Measurements from ENCODE around the gene UBASH3A. TPM values are rescaled to one million over a fixed set of nuclear protein-coding genes. Genes with fewer than 3 reads are reported as not detected.

UBASH3A gene
- total RNA-seq, 5 donors from 2014 or later (not counting 1 experiment from before 2014, with no cell fraction given): 59.1 to 98.8 (median 80.5) TPM

DNA sequence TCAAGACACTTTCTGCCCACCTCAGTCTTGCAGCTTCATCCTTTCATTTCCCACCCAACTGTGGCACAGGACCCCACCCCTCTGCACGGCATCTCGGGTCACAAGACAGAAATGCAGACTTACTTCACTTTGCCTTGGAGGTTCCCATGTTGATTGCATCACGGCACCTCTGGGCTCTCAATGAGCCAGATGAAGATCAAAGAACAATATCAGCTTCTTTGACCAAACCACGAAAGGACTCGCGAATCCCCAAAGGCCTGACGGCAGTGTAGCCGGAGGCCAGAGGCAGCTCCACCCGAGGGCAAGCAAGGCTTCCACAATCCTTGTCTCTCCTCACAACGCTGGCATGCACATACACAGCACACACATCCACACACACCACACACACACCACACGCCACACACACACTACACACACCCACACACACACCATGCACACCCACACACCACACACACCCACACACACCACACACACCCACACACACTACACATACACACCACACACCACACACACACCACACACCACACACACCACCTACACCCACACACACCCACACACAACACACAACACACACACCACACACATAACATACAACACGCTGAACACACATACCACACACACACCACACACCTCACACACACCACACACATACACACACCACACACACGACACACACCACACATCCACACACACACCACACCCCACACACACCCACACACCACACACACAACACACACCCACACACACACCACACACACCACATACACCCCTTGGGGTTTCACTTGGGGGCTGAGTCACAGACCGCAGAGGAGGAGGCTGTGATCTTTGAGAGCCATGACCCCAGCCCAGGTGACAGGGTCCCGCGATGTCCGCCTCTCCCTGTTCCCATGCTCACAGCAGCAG is 35.8 kb downstream of the UBASH3A start:
- Histone ChIP-seq H3K36me3 (ENCODE audit: control insufficient read depth in 2 of 2, extremely low read depth in 1 of 2, insufficient read depth in 1 of 2, low read length in 1 of 2) (peaks cover 14 to 92% of the 10 kb centered on the region in 2 donors), H3K4me1 (ENCODE audit: control insufficient read depth in 1 of 2, extremely low read depth in 1 of 2, insufficient read depth in 2 of 2, low read length in 2 of 2) (peaks cover 1 to 36% of the 10 kb centered on the region in 2 experiments), H3K27me3 (replicated peaks in 1 of 2; ENCODE audit: control insufficient read depth in 2 of 2, extremely low read depth in 1 of 2, insufficient read depth in 2 of 2, low read length in 1 of 2) (no peaks in the 10 kb centered on the region), H3K4me3 (ENCODE audit: control insufficient read depth in 1 of 2, extremely low read depth in 1 of 2, low read length in 1 of 2) (no peak overlapping the region), H3K9me3 (no peaks in the 10 kb centered on the region), H3K27ac (ENCODE audit: low read length) (peak overlapping the region; percentile 21)
- H3K4me1 Mint-ChIP-seq: peaks cover 42 to 56% (median 50%) of the 10 kb centered on the region in 3 donors
- ChIA-PET CTCF (interaction anchor here in 1 of 2 donors (0.6 kb wide), 1 partner anchor 130 kb away, joined by 4 read pairs; no protein-coding TSS in a partner anchor), POLR2A (no interaction called here)
- H3K9me3 Mint-ChIP-seq: no peaks in the 10 kb centered on the region
- H3K27me3 Mint-ChIP-seq: no peaks in the 10 kb centered on the region
- ATAC-seq (replicated peaks in 1 of 4) (peak in 2 of 4 experiments; percentile 35 to 39), DNase-seq (no peak)
- WGBS (ENCODE audit: insufficient coverage): 67% methylated on average over 15 of the region's 17 CpGs
- peak overlapping the region; percentile 80 to 82 for H3K27ac Mint-ChIP-seq
- peaks cover 73% of the 10 kb centered on the region for H3K36me3 Mint-ChIP-seq
- H3K4me3 Mint-ChIP-seq: no peak overlapping the region

- Mint-ChIP-seq H3K4me1 (peaks cover 34 to 50% (median 42%) of the 10 kb centered on the region in 3 donors), H3K4me3 (no peak overlapping the region), H3K9me3 (no peaks in the 10 kb centered on the region), H3K36me3 (peaks cover 68% of the 10 kb centered on the region), H3K27me3 (no peaks in the 10 kb centered on the region), H3K27ac (peak overlapping the region; percentile 80 to 82)
- H3K4me3 ChIP-seq (ENCODE audit: control insufficient read depth in 1 of 2, extremely low read depth in 1 of 2, low read length in 1 of 2): no peak overlapping the region
- no peaks in the 10 kb centered on the region for H3K9me3 ChIP-seq
- peak overlapping the region; percentile 21 for H3K27ac ChIP-seq (ENCODE audit: low read length)
- ATAC-seq (replicated peaks in 1 of 4) (no peak), DNase-seq (no peak)
- H3K27me3 ChIP-seq (replicated peaks in 1 of 2; ENCODE audit: control insufficient read depth in 2 of 2, extremely low read depth in 1 of 2, insufficient read depth in 2 of 2, low read length in 1 of 2): no peaks in the 10 kb centered on the region
- ChIA-PET POLR2A (no interaction called here), CTCF (no interaction called here)
- H3K4me1 ChIP-seq (ENCODE audit: control insufficient read depth in 1 of 2, extremely low read depth in 1 of 2, insufficient read depth in 2 of 2, low read length in 2 of 2): peaks cover 0 to 30% of the 10 kb centered on the region in 2 experiments
- H3K36me3 ChIP-seq (ENCODE audit: control insufficient read depth in 2 of 2, extremely low read depth in 1 of 2, insufficient read depth in 1 of 2, low read length in 1 of 2): peaks cover 15 to 92% of the 10 kb centered on the region in 2 donors
- WGBS (ENCODE audit: insufficient coverage): 50% methylated on average over 9 of the region's 12 CpGs
These were observed 36.6 kb downstream of the UBASH3A start for GRCh38 chr21:42440187-42440792.

- ChIA-PET CTCF (interaction anchor here in 1 of 2 donors (0.5 to 0.8 kb wide), 2 partner anchors 40 to 89 kb away, joined by 3 to 6 read pairs; no protein-coding TSS in a partner anchor), POLR2A (no interaction called here)
- DNase-seq: no peak
- Histone ChIP-seq H3K36me3 (ENCODE audit: control insufficient read depth in 2 of 2, extremely low read depth in 1 of 2, insufficient read depth in 1 of 2, low read length in 1 of 2) (peaks cover 10 to 96% of the 10 kb centered on the region in 2 donors), H3K4me3 (ENCODE audit: control insufficient read depth in 1 of 2, extremely low read depth in 1 of 2, low read length in 1 of 2) (no peak overlapping the region), H3K27me3 (replicated peaks in 1 of 2; ENCODE audit: control insufficient read depth in 2 of 2, extremely low read depth in 1 of 2, insufficient read depth in 2 of 2, low read length in 1 of 2) (no peaks in the 10 kb centered on the region), H3K4me1 (ENCODE audit: control insufficient read depth in 1 of 2, extremely low read depth in 1 of 2, insufficient read depth in 2 of 2, low read length in 2 of 2) (peaks cover 0 to 21% of the 10 kb centered on the region in 2 experiments), H3K9me3 (no peaks in the 10 kb centered on the region), H3K27ac (ENCODE audit: low read length) (no peak overlapping the region)
- Mint-ChIP-seq H3K36me3 (peaks cover 67% of the 10 kb centered on the region), H3K27me3 (no peaks in the 10 kb centered on the region), H3K4me1 (peaks cover 33 to 41% (median 36%) of the 10 kb centered on the region in 3 donors), H3K4me3 (no peak overlapping the region), H3K9me3 (no peaks in the 10 kb centered on the region), H3K27ac (peak overlapping the region; percentile 9 to 77)
- no peak for ATAC-seq (replicated peaks in 1 of 4)
- WGBS (ENCODE audit: insufficient coverage): 76% methylated on average over 5 of the region's 6 CpGs
These were observed 38.3 kb downstream of the UBASH3A start for GRCh38 chr21:42441963-42442362.

DNA sequence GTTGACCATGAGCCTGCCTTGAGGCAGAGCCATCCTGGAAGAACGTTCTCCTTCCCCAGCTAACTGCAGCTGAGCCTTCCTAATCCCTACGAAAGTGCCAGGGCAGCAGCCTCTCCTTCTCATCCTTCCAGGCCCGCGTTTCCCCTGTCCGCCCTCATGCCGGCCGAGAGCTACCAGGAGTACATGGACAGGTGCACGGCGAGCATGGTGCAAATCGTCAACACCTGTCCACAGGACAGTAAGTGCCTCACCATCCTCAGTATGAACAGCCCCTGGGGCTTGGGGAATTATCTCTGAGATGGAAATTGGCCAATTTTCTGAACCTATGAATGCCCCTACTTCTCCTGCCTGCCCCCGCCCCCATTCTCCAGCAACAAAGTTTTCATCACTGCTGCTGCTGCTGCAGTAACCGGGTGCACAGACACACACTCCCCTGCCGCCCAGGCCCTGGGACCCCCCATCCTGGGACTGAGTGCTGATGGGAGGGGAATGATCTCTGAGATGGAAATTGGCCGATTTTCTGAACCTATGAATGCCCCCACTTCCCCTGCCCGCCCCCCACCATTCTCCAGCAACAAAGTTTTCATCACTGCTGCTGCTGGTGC is 39.6 kb downstream of the UBASH3A start:
- H3K4me3 Mint-ChIP-seq: peak overlapping the region in 1 of 3 donors; percentile 4
- H3K9me3 Mint-ChIP-seq: no peaks in the 10 kb centered on the region
- no peak overlapping the region for H3K4me3 ChIP-seq (ENCODE audit: control insufficient read depth in 1 of 2, extremely low read depth in 1 of 2, low read length in 1 of 2)
- H3K27ac ChIP-seq (ENCODE audit: low read length): no peak overlapping the region
- H3K27me3 Mint-ChIP-seq: no peaks in the 10 kb centered on the region
- no peaks in the 10 kb centered on the region for H3K27me3 ChIP-seq (replicated peaks in 1 of 2; ENCODE audit: control insufficient read depth in 2 of 2, extremely low read depth in 1 of 2, insufficient read depth in 2 of 2, low read length in 1 of 2)
- peaks cover 10 to 96% of the 10 kb centered on the region in 2 donors for H3K36me3 ChIP-seq (ENCODE audit: control insufficient read depth in 2 of 2, extremely low read depth in 1 of 2, insufficient read depth in 1 of 2, low read length in 1 of 2)
- no peak for ATAC-seq (replicated peaks in 1 of 4)
- 100% methylated on average over 9 of the region's 15 CpGs for WGBS (ENCODE audit: insufficient coverage)
- ChIA-PET CTCF (no interaction called here), POLR2A (no interaction called here)
- no peaks in the 10 kb centered on the region for H3K9me3 ChIP-seq
- peaks cover 71% of the 10 kb centered on the region for H3K36me3 Mint-ChIP-seq
- peaks cover 33 to 37% (median 37%) of the 10 kb centered on the region in 3 donors for H3K4me1 Mint-ChIP-seq
- peak overlapping the region in 1 of 2 donors; percentile 25 for H3K27ac Mint-ChIP-seq
- H3K4me1 ChIP-seq (ENCODE audit: control insufficient read depth in 1 of 2, extremely low read depth in 1 of 2, insufficient read depth in 2 of 2, low read length in 2 of 2): peaks cover 0 to 19% of the 10 kb centered on the region in 2 experiments
- peak in 1 of 35 experiments; percentile 0 for DNase-seq

GRCh38 chr21:42443876-42444744 is 40.4 kb downstream of the UBASH3A start:
- WGBS (ENCODE audit: insufficient coverage): 91% methylated on average over 29 of the region's 34 CpGs
- no peaks in the 10 kb centered on the region for H3K27me3 Mint-ChIP-seq

More at GRCh38 chr21:42443876-42444744, 40.4 kb downstream of the UBASH3A start:
- no peaks in the 10 kb centered on the region for H3K9me3 ChIP-seq
- DNase-seq: peak in 1 of 35 experiments; percentile 11
- Mint-ChIP-seq H3K4me3 (no peak overlapping the region), H3K36me3 (peaks cover 67% of the 10 kb centered on the region), H3K9me3 (no peaks in the 10 kb centered on the region), H3K27ac (no peak overlapping the region), H3K4me1 (peaks cover 31 to 34% (median 33%) of the 10 kb centered on the region in 3 donors)
- H3K4me3 ChIP-seq (ENCODE audit: control insufficient read depth in 1 of 2, extremely low read depth in 1 of 2, low read length in 1 of 2): no peak overlapping the region
- H3K4me1 ChIP-seq (ENCODE audit: control insufficient read depth in 1 of 2, extremely low read depth in 1 of 2, insufficient read depth in 2 of 2, low read length in 2 of 2): peaks cover 0 to 15% of the 10 kb centered on the region in 2 experiments
- CTCF ChIA-PET: no interaction called here
- peaks cover 10 to 90% of the 10 kb centered on the region in 2 donors for H3K36me3 ChIP-seq (ENCODE audit: control insufficient read depth in 2 of 2, extremely low read depth in 1 of 2, insufficient read depth in 1 of 2, low read length in 1 of 2)
- H3K27ac ChIP-seq (ENCODE audit: low read length): no peak overlapping the region
- no peak for ATAC-seq (replicated peaks in 1 of 4)
- POLR2A ChIA-PET: no interaction called here
- H3K27me3 ChIP-seq (replicated peaks in 1 of 2; ENCODE audit: control insufficient read depth in 2 of 2, extremely low read depth in 1 of 2, insufficient read depth in 2 of 2, low read length in 1 of 2): no peaks in the 10 kb centered on the region

All from T-cell (primary cell).